Ovary (tissue), 9 donors: ENCODE measurements around the gene NCAPG. TPM values are rescaled to one million over a fixed set of nuclear protein-coding genes. Genes with fewer than 3 reads are reported as not detected.

Source experiments
- DNase-seq, 5 donors: peaks; one replicate each; pipeline ENCODE4 v3.0.0-alpha.2; 2019 to 2020
- H3K27ac ChIP-seq, 2 donors: fragments of 200-600 bp; one replicate each; pipeline versions ENCODE4 v1.5.1 to v1.8.0; 2019 to 2022
- H3K27me3 ChIP-seq: fragments of 200-600 bp; one replicate; pipeline ENCODE4 v1.8.0; 2022
- H3K36me3 ChIP-seq: fragments of 200-600 bp; sonication (generic); one replicate; pipeline ENCODE4 v1.5.1; 2019
- H3K4me1 ChIP-seq: one replicate; pipeline ENCODE4 v1.8.1; 2013; ENCODE audit warnings: mild to moderate bottlenecking, moderate library complexity; ENCODE audit not compliant: insufficient read depth
- H3K4me3 ChIP-seq: fragments of 200-600 bp; sonication (generic); one replicate; pipeline ENCODE4 v1.5.1; 2017
- H3K9me3 ChIP-seq, 2 donors: fragments of 200-600 bp in 1 of 2; sonication (generic) in 1 of 2; one replicate each; pipeline versions ENCODE4 v1.5.1 to v1.8.1; 2013 to 2019; ENCODE audit warnings: mild to moderate bottlenecking in 1 of 2, moderate library complexity in 1 of 2
- CTCF ChIP-seq, 3 donors: fragments of 450-650 bp in 2 of 3; fragments of 200-600 bp in 1 of 3; IDR thresholded peaks; one replicate each; pipeline versions ENCODE4 v1.5.1 to v1.8.0; 2016 to 2022; ENCODE audit warnings: antibody characterized with exemption in 3 of 3, mild to moderate bottlenecking in 1 of 3
- EP300 ChIP-seq: sonication (generic); formaldehyde crosslinking; IDR thresholded peaks from one replicate; pipeline ENCODE4 v1.6.1; 2017; ENCODE audit warnings: antibody characterized with exemption
- POLR2A ChIP-seq: fragments of 450-650 bp; IDR thresholded peaks from one replicate; pipeline ENCODE4 v1.6.1; 2017; ENCODE audit warnings: antibody characterized with exemption, mild to moderate bottlenecking, moderate library complexity
- WGBS, 3 donors: extraction: QIAGEN DNeasy Blood & Tissue Kit in 1 of 3; methylation state at CpG; one replicate each; pipeline versions ENCODE4 v1.1.5 to v1.1.7; 2013 to 2017; 5-methylcytosine and 5-hydroxymethylcytosine counted together
- intact Hi-C, 4 donors: fragments of 100-400 bp; cut with DNase I; formaldehyde crosslinking; loops; one replicate each; pipeline versions ENCODE4 v1.11.0 to v1.15.1; 2022 to 2023
- polyA plus RNA-seq, 2 donors: library from polyadenylated mRNA; stranded (reverse); fragments of 200-250 nt in 1 of 2; fragments of 350-450 nt in 1 of 2; fragmentation: Illumina TruSeq in 1 of 2; extraction: RNeasy Lipid Tissue Mini Kit (QIAGEN cat#74804) in 1 of 2; gene quantifications; one replicate each; pipeline ENCODE4 v1.2.3, GENCODE V29; 2013 to 2014
- total RNA-seq, 7 donors: library from RNA; depleted of rRNA in 2 of 7; stranded (reverse); fragments of >200 nt in 2 of 7; fragmentation: NEBNext Ultra II Directional in 3 of 7; extraction: Animal tissue kit (Norgen Biotek cat#: 25700) in 3 of 7; gene quantifications; one replicate each; pipeline versions ENCODE4 v1.1.0 to v1.2.4, GENCODE V29; 2016 to 2023
- donor health status: DM: no; HTN: no; CAD: no; lungs with moderate emphysema.
- donor health status: DM: no; HTN: no; CAD: no.
- donor health status: Bipolar disorder and iron deficiency.
- donor health status: DM: yes; HTN: yes; CAD: no.
- donor health status: DM: no; HTN: no; CAD: no.
- donor health status: DM: yes; HTN: yes; CAD: no.

Gene NCAPG
- total and polyA plus RNA-seq, 9 donors: 0.25 to 1.9 (median 0.48) TPM; not detected in 2

- no peaks in the 10 kb centered on the region for H3K27me3 ChIP-seq
- H3K4me3 ChIP-seq: no peak overlapping the region
- no peaks in the 10 kb centered on the region for H3K4me1 ChIP-seq
- TF ChIP-seq POLR2A (no peak), CTCF (IDR thresholded peaks at IDR 0.05) (no peak), EP300 (no peak)
- intact Hi-C loops: no loop called here
- WGBS, 3 donors: 63 to 68% (median 68%) methylated on average over 2 of the region's 2 CpGs
- no peaks in the 10 kb centered on the region for H3K36me3 ChIP-seq
- H3K27ac ChIP-seq: no peak overlapping the region
- H3K9me3 ChIP-seq: no peaks in the 10 kb centered on the region
- no peak for DNase-seq
Measured at GRCh38 chr4:17884063-17884462, 73.3 kb downstream of the NCAPG start.

- WGBS, 3 donors: 84 to 85% (median 84%) methylated on average over 2 of the region's 2 CpGs
- H3K27me3 ChIP-seq: no peaks in the 10 kb centered on the region
- intact Hi-C loops: no loop called here
- H3K27ac ChIP-seq: no peak overlapping the region
- H3K4me3 ChIP-seq: no peak overlapping the region
- H3K4me1 ChIP-seq: no peaks in the 10 kb centered on the region
- H3K36me3 ChIP-seq: no peaks in the 10 kb centered on the region
- H3K9me3 ChIP-seq: no peaks in the 10 kb centered on the region
- TF ChIP-seq EP300 (no peak), POLR2A (no peak), CTCF (IDR thresholded peaks at IDR 0.05) (no peak)
- no peak for DNase-seq
Measured at GRCh38 chr4:17884511-17884910, 73.7 kb downstream of the NCAPG start.

- no peak for DNase-seq
- Histone ChIP-seq H3K4me1 (no peaks in the 10 kb centered on the region), H3K27ac (no peak overlapping the region), H3K9me3 (no peaks in the 10 kb centered on the region), H3K4me3 (no peak overlapping the region), H3K36me3 (no peaks in the 10 kb centered on the region), H3K27me3 (no peaks in the 10 kb centered on the region)
- TF ChIP-seq EP300 (no peak), CTCF (IDR thresholded peaks at IDR 0.05) (no peak), POLR2A (no peak)
- WGBS, 3 donors: 93 to 100% (median 93%) methylated on average over 1 of the region's 1 CpG
- intact Hi-C loops: no loop called here
Measured at GRCh38 chr4:17889692-17890091, 78.9 kb downstream of the NCAPG start.

- 22 to 39% (median 26%) methylated on average over 3 of the region's 3 CpGs for WGBS, 3 donors
Measured at GRCh38 chr4:17894421-17894820, 83.6 kb downstream of the NCAPG start.

More at GRCh38 chr4:17894421-17894820, 83.6 kb downstream of the NCAPG start:
- Histone ChIP-seq H3K9me3 (no peaks in the 10 kb centered on the region), H3K27ac (no peak overlapping the region), H3K4me3 (no peak overlapping the region), H3K27me3 (no peaks in the 10 kb centered on the region), H3K4me1 (no peaks in the 10 kb centered on the region), H3K36me3 (no peaks in the 10 kb centered on the region)
- TF ChIP-seq EP300: no peak
- no peak for TF ChIP-seq POLR2A
- no peak for TF ChIP-seq CTCF (IDR thresholded peaks at IDR 0.05)
- intact Hi-C loops: no loop called here
- no peak for DNase-seq

Other genes starting within 250 kb of the NCAPG start
- gene LAP3, start 233.8 kb upstream of the NCAPG start, total RNA-seq: 10 to 100 TPM; 23.5 to 54.7 (median 33.9) TPM
- 10 to 100 TPM; 33.3 to 69.0 TPM for gene LAP3, start 233.8 kb upstream of the NCAPG start, polyA plus RNA-seq
- gene MED28, start 196.3 kb upstream of the NCAPG start, total RNA-seq: 10 to 100 TPM; 14.7 to 78.7 (median 62.1) TPM
- 10 to 100 TPM; 17.5 to 22.4 TPM for gene MED28, start 196.3 kb upstream of the NCAPG start, polyA plus RNA-seq
- under 1 TPM in 2 of 7 donors, not detected in 5; 0.03 to 0.05 TPM for gene FAM184B, start 29.4 kb upstream of the NCAPG start, total RNA-seq
- under 1 TPM; 0.03 to 0.17 TPM for gene FAM184B, start 29.4 kb upstream of the NCAPG start, polyA plus RNA-seq
- gene DCAF16, start 222 bp upstream of the NCAPG start, total RNA-seq: 10 to 100 TPM; 31.4 to 65.0 (median 56.9) TPM
- 10 to 100 TPM; 25.8 to 32.5 TPM for gene DCAF16, start 222 bp upstream of the NCAPG start, polyA plus RNA-seq
- gene LCORL, start 210.8 kb downstream of the NCAPG start, total RNA-seq: 10 to 100 TPM; 12.6 to 21.8 (median 16.9) TPM
- gene LCORL, start 210.8 kb downstream of the NCAPG start, polyA plus RNA-seq: 1 to 10 TPM; 4.5 to 6.5 TPM